Activated CD4-positive, CD25-positive, alpha-beta regulatory T cell (primary cell): ENCODE results near the gene KDM4C.

Experiments used
- DNase-seq, 4 experiments: peaks; one replicate each; lab custom pipeline; 2025; lab: John Stamatoyannopoulos, UW

The KDM4C gene

DNA sequence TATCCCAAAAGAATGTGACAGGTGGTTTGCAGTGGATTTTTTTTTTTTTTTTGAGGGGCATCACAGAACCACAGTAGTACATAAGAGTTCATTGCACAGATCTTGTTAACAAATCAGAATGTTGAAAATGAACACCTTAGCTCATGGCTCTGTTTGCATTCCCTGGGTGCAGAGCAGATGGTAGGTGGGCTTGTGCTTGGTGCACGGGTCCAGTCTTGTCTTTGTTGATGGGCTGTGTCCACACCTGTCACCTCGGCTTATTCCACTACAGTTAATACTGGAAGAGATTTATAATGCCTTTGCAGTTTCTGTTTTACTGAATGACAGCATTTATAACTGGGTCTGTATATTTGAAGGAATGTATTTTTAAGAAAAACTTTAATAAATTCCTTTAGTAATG, 146.6 kb downstream of the KDM4C start:
- no peak for DNase-seq

GRCh38 chr9:6905850-6906375, 148.1 kb downstream of the KDM4C start:
- no peak for DNase-seq

DNA sequence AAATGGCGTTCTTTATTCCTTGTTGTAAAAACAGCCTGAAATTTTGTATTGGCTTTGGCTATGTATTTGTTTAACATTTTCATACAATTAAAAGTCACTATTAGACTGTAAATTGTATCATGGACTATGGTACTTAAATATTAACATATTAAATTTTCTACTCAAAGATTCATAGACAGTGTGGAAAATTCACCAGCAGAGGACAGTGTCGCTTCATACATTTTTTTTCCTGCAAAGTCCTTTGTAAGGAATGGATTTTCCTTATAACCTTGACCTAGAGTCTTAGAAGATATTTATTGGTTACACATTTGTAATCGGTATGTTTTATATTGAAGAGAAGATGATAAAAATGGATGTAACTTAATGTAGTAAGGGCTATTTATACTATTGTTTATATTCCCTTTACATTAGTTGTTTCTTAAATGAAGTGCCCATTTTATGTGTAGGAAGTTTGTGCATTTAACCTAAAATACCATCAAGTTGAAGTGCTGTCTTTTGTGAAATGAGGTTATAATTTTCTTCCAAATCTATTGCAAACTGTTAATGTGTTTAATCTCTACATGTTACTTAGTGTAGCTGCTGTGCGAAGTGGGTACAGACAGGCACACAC, 150.1 kb downstream of the KDM4C start:
- no peak for DNase-seq

GRCh38 chr9:6909181-6909580, 151.4 kb downstream of the KDM4C start:
- DNase-seq = no peak

- no peak for DNase-seq
Observed at GRCh38 chr9:6910032-6910431, 152.3 kb downstream of the KDM4C start.

GRCh38 chr9:6910497-6910896, 152.7 kb downstream of the KDM4C start:
- no peak for DNase-seq

- no peak for DNase-seq
Observed at GRCh38 chr9:6911901-6912638, 154.3 kb downstream of the KDM4C start.

- no peak for DNase-seq
Observed at GRCh38 chr9:6915635-6916034, 157.9 kb downstream of the KDM4C start.

DNA sequence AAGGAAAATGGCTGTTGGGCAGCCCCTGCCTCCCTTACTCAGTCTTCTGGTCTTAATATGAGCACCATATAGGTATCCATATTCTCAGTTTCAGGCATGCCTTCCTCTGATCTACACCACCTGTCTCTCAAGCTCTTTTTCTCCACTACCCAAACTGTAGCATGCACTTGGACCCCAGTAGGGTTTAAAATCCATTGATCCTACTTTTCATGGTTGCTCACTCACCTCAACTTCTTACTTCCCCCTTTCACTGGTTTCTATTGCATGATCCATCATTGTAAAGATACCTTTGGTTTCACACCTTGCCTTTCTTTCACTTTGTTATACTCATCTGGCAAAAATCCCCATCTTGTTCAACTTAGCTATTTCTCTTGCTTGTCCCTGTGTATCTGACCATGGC, 159.4 kb downstream of the KDM4C start:
- DNase-seq = no peak

- DNase-seq = no peak
Observed at GRCh38 chr9:6920041-6920440, 162.3 kb downstream of the KDM4C start.

DNA sequence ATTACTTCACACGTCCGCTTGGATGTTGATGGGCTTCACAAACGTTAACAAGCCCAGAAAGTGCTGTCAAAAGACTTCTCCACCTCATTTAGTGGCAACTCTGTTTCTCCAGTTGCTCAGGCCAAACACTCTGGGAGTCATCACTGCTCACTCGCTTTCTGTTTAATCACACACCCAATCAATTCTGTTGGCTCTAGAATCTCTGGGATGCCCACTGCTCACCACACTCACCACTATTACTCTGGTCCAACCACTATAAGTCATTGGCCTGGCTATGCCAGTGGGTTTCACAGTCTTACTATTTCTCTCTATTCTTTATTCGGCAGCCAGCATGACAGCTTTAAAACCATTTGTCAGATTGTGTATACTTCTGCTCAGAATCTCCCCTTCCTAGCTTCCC, 163.5 kb downstream of the KDM4C start:
- DNase-seq = no peak

GRCh38 chr9:6922124-6922676, 164.4 kb downstream of the KDM4C start:
- no peak for DNase-seq

- no peak for DNase-seq
Observed at GRCh38 chr9:6922680-6923079, 164.9 kb downstream of the KDM4C start.

DNA sequence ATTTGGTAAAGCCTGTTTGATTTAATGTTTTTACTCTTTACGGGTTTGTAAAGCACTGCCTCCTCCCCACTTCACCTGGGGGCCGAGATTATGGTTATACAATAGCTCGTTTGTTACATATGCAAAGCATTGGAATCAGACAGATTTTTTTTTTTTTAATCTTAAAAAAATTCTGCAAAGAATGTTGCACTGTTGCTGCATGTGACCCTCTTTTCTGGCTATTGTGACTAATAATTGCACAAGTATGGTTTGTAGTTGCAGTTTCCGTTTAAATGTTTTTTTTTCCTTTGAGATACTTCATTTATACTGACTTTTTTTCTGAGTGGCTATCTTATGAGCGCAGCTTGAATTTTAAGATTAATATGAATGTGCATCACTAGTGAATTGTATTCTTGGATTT, 165.3 kb downstream of the KDM4C start:
- DNase-seq = no peak

GRCh38 chr9:6924149-6924548, 166.4 kb downstream of the KDM4C start:
- DNase-seq = no peak

GRCh38 chr9:6924988-6925563, 167.3 kb downstream of the KDM4C start:
- DNase-seq = no peak

GRCh38 chr9:6925836-6926235, 168.1 kb downstream of the KDM4C start:
- no peak for DNase-seq

GRCh38 chr9:6926436-6926835, 168.7 kb downstream of the KDM4C start:
- DNase-seq = no peak

DNA sequence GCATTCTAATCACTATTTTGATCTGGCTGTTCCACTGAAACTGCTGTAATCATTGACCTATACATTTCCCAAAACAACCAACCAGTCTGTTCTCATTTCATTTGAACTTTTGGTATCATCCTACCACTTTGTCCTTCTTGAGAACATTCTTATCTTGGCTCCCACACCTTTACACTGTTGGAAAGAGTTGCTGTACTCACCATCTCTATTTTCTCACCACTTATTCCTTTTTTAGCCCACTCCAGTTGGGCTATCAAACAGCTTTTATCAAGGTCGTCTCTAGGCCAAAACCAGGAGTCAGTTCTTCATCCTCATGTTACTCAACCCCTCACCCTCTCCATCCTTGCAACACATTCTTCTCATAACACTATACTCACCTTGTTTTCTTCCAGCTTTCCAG, 170.1 kb downstream of the KDM4C start:
- no peak for DNase-seq

DNA sequence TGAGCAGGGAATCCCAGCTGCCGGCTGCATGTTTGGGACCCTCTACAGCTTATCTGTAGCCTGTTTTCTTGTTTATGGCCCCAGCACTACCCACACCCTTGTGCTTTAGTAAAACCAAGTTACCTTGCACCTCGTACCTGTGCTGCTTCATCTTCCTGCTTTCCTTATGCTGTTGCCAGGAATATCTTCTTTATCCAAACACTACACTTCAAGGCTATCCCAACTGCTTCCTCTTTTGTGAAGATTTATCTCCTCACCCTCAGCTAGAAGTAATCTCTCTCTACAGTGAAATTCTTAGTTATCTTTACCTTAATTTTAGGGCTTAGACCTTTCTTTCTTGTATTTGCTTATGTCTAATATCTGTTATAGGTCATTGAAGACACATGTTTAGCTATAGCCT, 171.1 kb downstream of the KDM4C start:
- no peak for DNase-seq

GRCh38 chr9:6929441-6930215, 171.9 kb downstream of the KDM4C start:
- no peak for DNase-seq

- no peak for DNase-seq
Observed at GRCh38 chr9:6930827-6931226, 173.1 kb downstream of the KDM4C start.
